Measurements from ENCODE around the gene ITCH. TPM values are rescaled to one million over a fixed set of nuclear protein-coding genes. Genes with fewer than 3 reads are reported as not detected.

Gene ITCH
- total RNA-seq, 1 experiment from 2014 or later: 68.3 TPM

- Mint-ChIP-seq H3K27ac (ENCODE audit: low read depth, unreplicated experiment) (no peak overlapping the region), H3K36me3 (ENCODE audit: insufficient read depth, unreplicated experiment) (peaks cover 73% of the 10 kb centered on the region), H3K27me3 (ENCODE audit: insufficient read depth, unreplicated experiment) (no peaks in the 10 kb centered on the region), H3K4me3 (ENCODE audit: unreplicated experiment) (no peak overlapping the region), H3K4me1 (ENCODE audit: insufficient read depth, unreplicated experiment) (no peaks in the 10 kb centered on the region), H3K9me3 (ENCODE audit: unreplicated experiment) (no peaks in the 10 kb centered on the region)
- ChIA-PET POLR2A (interaction anchor here (1.2 kb wide), 1 partner anchor 10 kb away, joined by 4 read pairs; no protein-coding TSS in a partner anchor), CTCF (interaction anchor here (0.9 to 1.6 kb wide), 4 partner anchors 10 to 233 kb away, joined by 3 to 7 read pairs (median 4); no protein-coding TSS in a partner anchor)
- no TSS peak for BruUV-seq (replicated peaks)
- no peak for TF ChIP-seq CTCF (IDR thresholded peaks at IDR 0.05; ENCODE audit: unreplicated experiment)
- intact Hi-C loops (cut with micrococcal nuclease): no loop called here
- DNase-seq (ENCODE audit: unreplicated experiment): no peak
Observed at GRCh38 chr20:34536798-34537394, 173.8 kb downstream of the ITCH start.

GRCh38 chr20:34537651-34538050 is 174.6 kb downstream of the ITCH start:
- ChIA-PET POLR2A (interaction anchor here (1.4 kb wide), 1 partner anchor 22 kb away, joined by 9 read pairs; the partner anchor contains the start of gene DYNLRB1), CTCF (interaction anchor here (0.6 to 2.7 kb wide), 17 partner anchors 10 to 286 kb away, joined by 3 to 16 read pairs (median 4); no protein-coding TSS in a partner anchor)
- H3K27me3 Mint-ChIP-seq (ENCODE audit: insufficient read depth, unreplicated experiment): no peaks in the 10 kb centered on the region
- no peak overlapping the region for H3K4me3 Mint-ChIP-seq (ENCODE audit: unreplicated experiment)
- H3K4me1 Mint-ChIP-seq (ENCODE audit: insufficient read depth, unreplicated experiment): no peaks in the 10 kb centered on the region
- no peak for TF ChIP-seq CTCF (IDR thresholded peaks at IDR 0.05; ENCODE audit: unreplicated experiment)
- DNase-seq (ENCODE audit: unreplicated experiment): no peak
- no peaks in the 10 kb centered on the region for H3K9me3 Mint-ChIP-seq (ENCODE audit: unreplicated experiment)
- H3K36me3 Mint-ChIP-seq (ENCODE audit: insufficient read depth, unreplicated experiment): peaks cover 80% of the 10 kb centered on the region
- no TSS peak for BruUV-seq (replicated peaks)
- H3K27ac Mint-ChIP-seq (ENCODE audit: low read depth, unreplicated experiment): no peak overlapping the region
- intact Hi-C loops (cut with micrococcal nuclease): loop anchor here (1.0 kb wide), 1 partner anchor 232 kb away; no protein-coding TSS in a partner anchor

DNA sequence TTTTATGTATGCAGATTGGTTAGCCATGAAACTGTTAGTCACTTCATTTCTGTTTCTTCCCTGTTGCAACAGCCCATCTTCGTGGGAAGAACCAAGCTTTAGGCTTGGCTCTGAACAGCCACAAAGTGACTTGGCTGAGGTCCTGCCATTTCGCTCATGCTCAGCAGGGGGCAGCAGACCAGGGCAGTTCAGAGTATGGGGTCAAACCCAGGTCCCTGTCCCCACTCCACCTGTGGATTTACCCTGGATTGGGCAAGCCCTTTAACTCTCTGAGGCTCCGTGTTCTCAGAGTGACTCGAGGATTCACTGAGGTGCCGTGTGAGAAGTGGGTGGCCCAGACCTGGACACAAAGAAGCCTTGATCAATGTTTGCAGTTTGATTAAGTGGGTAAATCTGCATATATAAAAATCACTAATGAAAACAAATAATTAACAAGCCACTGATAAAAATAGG is 175.6 kb downstream of the ITCH start:
- peak; percentile 75 for TF ChIP-seq CTCF (IDR thresholded peaks at IDR 0.05; ENCODE audit: unreplicated experiment)
- intact Hi-C loops (cut with micrococcal nuclease): loop anchor here (1.0 kb wide), 1 partner anchor 231 kb away; no protein-coding TSS in a partner anchor
- Mint-ChIP-seq H3K4me3 (ENCODE audit: unreplicated experiment) (no peak overlapping the region), H3K9me3 (ENCODE audit: unreplicated experiment) (no peaks in the 10 kb centered on the region), H3K4me1 (ENCODE audit: insufficient read depth, unreplicated experiment) (no peaks in the 10 kb centered on the region), H3K36me3 (ENCODE audit: insufficient read depth, unreplicated experiment) (peaks cover 84% of the 10 kb centered on the region), H3K27ac (ENCODE audit: low read depth, unreplicated experiment) (no peak overlapping the region), H3K27me3 (ENCODE audit: insufficient read depth, unreplicated experiment) (no peaks in the 10 kb centered on the region)
- no TSS peak for BruUV-seq (replicated peaks)
- CTCF ChIA-PET: interaction anchor here (0.6 to 3.4 kb wide), 22 partner anchors 8 to 900 kb away, joined by 3 to 19 read pairs (median 4); no protein-coding TSS in a partner anchor
- POLR2A ChIA-PET: interaction anchor here (0.6 to 1.4 kb wide), 2 partner anchors 23 to 24 kb away, joined by 3 to 9 read pairs; partner anchors contain the start of gene DYNLRB1
- peak; percentile 62 for DNase-seq (ENCODE audit: unreplicated experiment)

DNA sequence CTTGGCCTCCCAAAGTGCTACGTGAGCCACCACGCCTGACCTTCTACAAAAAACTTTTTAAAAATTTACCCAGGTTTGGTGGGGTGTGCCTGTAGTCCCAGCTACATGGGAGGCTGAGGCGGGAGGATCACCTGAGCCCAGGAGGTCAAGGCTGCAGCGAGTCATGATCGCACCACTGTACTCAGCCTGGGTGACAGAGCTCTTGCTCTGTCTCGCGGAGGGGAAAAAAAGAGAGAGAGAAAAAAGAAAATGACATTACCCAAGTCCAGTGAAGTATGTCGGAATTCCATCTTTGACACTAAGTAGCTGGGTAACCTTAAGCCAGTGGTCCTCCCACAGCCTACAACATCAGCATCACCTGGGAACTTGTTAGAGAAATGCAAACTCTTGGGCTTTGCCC is 176.7 kb downstream of the ITCH start:
- Mint-ChIP-seq H3K4me1 (ENCODE audit: insufficient read depth, unreplicated experiment) (no peaks in the 10 kb centered on the region), H3K9me3 (ENCODE audit: unreplicated experiment) (no peaks in the 10 kb centered on the region), H3K27me3 (ENCODE audit: insufficient read depth, unreplicated experiment) (no peaks in the 10 kb centered on the region), H3K4me3 (ENCODE audit: unreplicated experiment) (no peak overlapping the region), H3K27ac (ENCODE audit: low read depth, unreplicated experiment) (no peak overlapping the region), H3K36me3 (ENCODE audit: insufficient read depth, unreplicated experiment) (peaks cover 73% of the 10 kb centered on the region)
- TF ChIP-seq CTCF (IDR thresholded peaks at IDR 0.05; ENCODE audit: unreplicated experiment): no peak
- no TSS peak for BruUV-seq (replicated peaks)
- CTCF ChIA-PET: interaction anchor here (0.6 to 3.4 kb wide), 14 partner anchors 9 to 1337 kb away, joined by 3 to 19 read pairs (median 4); partner anchors contain the start of gene DYNLRB1
- POLR2A ChIA-PET: no interaction called here
- DNase-seq (ENCODE audit: unreplicated experiment): no peak
- intact Hi-C loops (cut with micrococcal nuclease): no loop called here
